Stimulated activated CD8-positive, alpha-beta memory T cell treated with anti-CD3 and anti-CD28 coated beads, Interleukin-2, amount 100 ng/mL, for 1 hour (primary cell): ENCODE measurements around the gene AGER.
"Not testable (repeated sequence)": the region's sequence is repeated elsewhere in the genome, so short reads cannot be mapped to it uniquely, and the experiment has no call there.

Source experiments
- DNase-seq, 2 donors: peaks; one replicate each; pipeline ENCODE4 v3.0.0-alpha.2; 2020; ENCODE audit warnings: low read depth in 2 of 2

Gene AGER

GRCh38 chr6:32198866-32199265, 14.8 kb upstream of the AGER start:
- no peak for DNase-seq

DNA sequence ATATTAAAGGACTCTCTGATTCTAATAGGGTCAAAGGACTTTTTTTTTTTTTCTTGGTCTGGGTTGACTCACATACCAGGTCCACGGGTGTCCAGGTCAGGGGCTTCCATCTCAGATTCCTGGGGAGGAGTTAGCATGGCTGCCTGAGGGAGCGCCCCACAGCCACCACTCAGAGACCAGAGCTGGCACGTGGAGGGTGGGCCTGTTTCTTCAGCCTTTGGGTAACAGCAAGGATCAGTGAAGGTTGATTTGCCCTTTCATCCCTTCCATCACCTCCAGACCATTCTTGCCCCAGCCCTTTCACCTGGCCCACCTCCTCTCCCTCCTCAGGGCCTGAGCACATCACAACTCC, 14.3 kb upstream of the AGER start:
- DNase-seq, result no peak

- no peak for DNase-seq
Observed at GRCh38 chr6:32196682-32197616, 12.9 kb upstream of the AGER start.

DNA sequence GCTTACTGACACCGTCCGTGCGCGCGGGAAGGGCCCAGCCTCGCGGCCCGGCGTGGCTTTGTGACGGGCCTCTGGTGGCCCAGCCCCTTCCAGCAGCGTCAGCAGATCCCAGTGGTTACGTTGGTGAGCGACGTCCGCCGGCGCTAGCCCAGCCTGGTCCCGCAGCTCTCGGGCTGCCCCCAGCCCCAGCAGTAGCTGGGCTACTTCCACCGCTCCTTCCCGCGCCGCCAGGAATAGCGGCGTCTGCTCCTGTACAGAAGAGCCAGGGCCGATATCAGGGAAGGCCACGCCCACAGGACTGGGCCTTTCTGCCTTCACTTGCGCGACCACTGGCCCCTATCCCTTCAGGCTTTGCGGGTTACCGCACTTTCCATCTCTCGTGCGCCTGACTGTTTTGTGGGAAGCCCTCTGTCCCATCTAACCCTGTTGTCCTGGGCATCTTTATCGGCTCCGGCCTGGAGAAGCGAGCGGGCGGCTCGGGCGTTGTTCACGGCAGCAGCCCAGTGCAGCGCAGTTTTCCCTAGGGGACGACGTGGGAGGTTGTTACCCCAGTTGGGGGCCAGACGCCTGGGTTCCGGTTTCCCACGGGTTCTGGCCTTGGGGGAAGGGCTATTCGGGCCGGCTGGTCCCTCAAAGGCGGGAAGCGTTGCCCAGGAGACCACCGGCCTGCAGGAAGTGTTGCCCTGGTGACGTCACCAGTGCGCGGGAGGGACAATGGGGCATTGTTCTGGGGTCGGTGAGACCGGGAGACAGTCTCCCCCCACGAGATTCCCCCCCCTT, 12.0 kb upstream of the AGER start:
- DNase-seq, result peak; percentile 27 to 39

- DNase-seq, result peak; percentile 100
Observed at GRCh38 chr6:32195652-32195901, 11.5 kb upstream of the AGER start.

DNA sequence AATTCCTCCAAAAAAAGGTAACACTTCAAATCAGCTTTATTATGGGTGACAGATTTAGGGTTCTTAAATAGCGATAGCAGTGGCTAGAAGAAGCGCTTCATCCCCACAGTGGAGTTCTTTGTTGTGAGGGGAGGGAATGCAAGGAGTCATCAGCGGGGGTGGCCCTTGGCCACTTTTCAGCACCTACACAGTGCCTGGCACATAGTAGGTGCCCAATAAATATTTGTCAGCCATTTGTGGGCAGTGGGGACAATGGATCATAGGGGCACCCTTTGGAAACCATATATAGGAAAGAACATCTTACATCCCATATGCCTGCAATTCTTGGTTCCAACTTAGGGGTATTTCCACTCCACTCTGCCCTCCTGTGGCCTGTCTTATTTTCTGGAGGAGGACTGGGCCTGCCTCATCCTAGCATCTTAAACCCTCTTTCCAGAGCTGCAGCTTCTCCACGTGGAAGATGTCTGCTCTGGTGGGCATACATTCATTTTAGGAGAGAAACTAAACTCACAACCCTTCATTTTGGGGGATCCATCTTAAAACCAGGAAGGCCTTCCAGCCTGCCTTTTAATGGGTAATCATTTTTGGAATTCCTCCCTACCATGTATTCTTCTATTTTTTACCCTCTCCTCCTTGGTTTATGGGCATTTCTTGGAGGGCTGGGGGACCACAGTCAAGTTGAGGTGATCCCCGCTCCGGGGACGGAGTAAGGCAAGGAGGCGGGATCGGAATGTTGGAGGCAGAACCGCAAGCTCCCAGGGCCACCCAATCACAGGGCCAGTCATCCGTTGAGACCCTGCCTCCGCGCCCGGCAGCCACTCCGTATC, 11.0 kb upstream of the AGER start:
- no peak for DNase-seq

DNA sequence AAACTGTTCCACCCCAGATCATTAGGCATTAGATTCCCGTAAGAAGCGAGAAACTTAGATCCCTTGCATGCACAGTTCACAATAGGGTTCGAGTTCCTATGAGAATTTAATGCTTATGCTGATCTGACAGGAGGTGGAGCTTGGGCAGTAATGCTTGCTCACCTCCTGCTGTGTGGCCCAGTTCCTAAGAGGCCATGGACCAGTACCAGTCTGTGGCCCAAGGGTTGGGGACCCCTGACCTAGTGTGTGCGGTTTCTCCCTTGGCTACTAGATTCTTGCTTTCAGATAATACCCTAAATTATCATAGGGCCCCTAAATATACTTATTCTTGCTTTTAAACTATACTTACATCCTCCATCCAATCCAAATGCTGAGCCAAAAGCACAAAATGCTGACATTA, 10.3 kb upstream of the AGER start:
- no peak for DNase-seq

- not testable (repeated sequence) for DNase-seq
Observed at GRCh38 chr6:32193096-32193495, 9.0 kb upstream of the AGER start.

DNA sequence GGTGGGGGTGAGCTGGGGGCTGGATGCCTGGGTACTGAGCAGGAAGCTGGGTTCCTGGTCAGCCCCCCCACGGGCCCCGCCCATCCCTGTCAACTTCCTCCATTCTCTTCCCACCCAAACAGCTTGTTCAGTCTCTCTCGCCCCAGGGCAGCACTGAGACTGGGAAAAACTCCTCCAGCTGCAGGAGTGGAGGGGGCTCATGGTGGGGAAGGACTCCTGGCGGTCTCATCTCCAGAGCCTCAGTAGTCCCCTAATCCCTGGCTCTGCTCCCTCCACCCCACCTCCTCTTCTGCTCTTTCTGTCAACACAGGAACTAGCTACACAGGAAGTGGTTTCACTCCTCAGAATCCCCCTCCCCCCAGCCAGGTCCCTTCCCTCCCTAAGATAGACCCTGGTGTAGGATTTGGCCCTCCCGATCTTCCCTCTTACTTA, 8.6 kb upstream of the AGER start, which contains the start of gene GPSM3:
Gene GPSM3, minus strand, starts transcription at position 36 of the 432 bp plus-strand sequence. CDS start 130 bp downstream, outside the sequence.
- DNase-seq, result peak in 1 of 2 donors; percentile 33

DNA sequence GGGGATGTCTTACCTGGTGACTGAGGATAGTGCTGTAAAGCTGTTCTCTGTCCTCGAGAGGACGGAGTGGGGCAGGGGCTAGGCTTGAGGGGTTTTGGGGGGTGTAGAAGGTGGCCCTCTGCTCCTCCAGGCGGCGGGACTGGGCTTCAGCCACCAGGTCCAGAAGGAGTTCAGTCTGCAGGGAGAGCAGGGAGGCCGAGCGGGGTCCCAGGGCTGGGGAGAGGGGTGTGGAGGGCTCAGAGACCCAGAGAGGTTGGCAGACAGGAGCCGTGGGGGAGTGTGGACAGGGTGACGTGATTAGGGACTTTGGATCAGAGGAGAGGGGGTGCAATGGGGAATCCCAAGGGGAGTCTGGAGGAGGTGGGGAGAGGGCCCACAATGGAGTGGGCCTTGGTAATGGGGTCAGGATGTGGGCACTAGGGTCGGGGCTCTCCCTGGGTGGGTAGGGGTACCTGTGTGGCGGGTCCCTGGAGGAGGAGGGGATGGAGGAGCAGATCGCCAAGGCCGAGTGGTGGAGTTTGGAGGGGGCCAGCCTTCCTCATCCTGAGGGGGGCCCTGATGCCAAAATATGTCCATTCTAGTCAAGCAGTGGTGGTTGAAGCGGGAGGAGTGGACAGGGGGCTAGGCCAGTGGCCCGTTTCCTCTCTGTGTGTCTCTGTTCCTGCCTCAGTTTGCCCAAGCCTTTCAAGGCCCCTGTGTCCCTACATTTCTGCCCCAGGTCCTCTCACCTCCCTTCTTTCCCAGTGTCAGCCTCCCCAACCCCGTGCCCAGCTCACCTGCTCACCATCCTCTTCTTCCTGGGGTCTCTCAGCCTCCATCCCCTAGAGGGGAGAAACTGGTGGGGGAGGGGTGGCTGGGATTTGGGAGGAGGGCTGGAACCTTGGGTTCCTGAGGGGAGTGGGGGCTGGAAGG, 7.9 kb upstream of the AGER start:
- DNase-seq, result no peak

- no peak for DNase-seq
Observed at GRCh38 chr6:32190911-32191677, 7.0 kb upstream of the AGER start.

DNA sequence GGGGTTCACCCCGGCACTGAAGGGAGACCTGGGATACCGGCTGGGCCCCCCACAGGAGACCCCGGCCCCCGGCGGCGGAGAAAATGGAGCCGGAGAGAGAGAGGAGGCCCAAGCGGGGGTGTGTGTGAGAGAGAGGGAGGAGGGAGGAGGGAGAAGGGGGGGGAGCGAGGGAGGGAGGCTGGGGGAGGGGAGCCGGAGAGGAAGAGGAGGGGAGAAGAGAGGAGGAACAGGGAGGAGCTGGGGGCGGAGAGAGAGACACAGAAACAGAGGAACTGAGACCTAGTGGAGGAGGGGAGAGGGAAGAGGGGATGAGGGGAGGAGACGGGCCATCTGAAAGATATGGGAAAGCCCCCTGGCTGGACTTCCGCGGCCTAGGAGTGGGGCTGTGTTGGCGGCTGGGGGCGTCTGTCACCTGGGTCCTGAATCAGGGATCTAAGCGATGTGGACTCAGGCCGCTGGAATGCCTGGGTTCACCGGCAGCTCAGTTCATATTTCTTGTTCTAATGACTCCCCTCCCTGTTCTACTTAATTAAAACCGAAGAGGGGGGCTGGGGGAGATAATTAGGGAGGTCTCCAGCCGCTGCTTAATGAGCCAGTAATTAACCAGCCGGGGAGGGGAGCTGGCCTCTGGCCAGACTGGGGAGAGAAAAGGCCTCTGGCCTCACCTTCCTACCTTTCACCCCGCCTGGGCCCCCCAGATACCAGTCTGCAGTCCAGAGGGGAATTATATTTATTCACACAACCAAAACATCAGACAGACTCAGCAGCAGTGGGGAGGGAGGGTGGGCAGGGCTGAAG, 6.2 kb upstream of the AGER start, which contains the start of gene PBX2:
Gene PBX2, minus strand, starts transcription at position 149 of the 798 bp plus-strand sequence. CDS start 287 bp downstream, outside the sequence.
- DNase-seq, result peak; percentile 54 to 80

GRCh38 chr6:32189742-32190053, 5.6 kb upstream of the AGER start:
- DNase-seq, result no peak

DNA sequence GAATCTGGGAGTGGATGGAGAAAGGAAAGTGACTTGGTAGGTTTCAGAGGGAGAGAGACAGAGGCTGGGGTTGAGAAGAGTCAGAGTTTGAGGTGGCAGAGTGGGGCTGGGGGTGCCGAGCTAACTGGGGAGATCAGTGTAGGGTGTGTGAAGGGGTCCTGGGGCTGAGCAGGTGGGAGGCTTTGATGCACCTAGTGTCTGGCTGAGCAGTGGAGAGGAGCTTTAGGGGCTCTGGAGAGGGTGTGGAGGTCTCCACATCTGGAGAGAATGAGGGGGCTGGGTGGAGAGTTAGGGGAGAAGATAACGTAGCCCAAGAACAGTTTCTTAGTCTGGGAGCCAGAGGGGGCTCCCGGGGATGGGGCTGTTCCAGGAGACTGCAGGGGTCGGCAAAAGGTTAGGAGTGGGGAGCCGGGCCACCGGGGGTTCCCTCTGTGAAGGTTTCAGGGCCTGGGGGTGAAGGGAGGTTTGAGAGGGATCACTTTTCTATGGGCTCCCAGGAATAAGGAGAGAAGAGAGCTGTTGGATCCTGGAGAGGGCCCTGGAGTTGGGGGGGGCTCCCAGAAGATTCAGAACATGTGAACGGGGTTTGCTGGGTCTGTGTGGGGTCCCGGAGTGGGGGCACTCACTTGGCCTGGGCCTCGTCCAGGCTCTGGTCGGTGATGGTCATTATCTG, 5.2 kb upstream of the AGER start:
- DNase-seq, result no peak

DNA sequence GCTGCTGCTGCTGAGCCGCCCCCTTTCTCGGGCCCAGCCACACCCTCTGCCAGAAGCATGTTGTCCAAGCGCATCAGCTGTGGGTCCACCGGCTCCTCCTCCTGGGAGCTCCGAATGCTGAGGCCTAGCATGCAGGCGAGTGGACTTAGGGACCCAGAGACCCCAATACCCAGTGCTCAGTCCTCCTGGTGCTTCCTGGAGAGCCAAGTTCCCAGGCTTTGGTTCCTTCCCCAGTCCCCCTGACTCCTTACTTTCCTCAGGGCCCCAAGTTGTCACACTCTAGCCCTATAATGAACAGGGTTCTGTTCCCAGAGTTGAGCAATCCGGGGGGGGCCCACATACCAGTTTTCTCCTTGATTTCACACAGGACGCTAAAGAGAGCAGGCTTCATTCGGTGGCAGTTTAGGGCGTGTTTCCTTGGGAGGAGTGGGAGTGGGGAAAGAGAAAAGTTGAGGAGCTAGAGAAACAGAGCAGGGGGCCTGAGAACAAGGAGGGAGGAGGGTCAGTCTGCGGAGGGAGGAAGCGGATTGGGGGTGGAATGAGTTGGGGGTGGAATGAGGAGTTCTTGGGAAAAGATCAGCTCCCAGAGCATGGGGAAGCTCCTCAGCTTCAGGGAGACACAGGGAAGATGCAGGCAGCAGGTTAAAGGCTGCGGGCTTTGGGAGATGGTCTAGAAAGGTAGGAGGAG, 4.5 kb upstream of the AGER start:
- DNase-seq, result no peak

GRCh38 chr6:32187725-32188380, 3.8 kb upstream of the AGER start:
- not testable (repeated sequence) for DNase-seq

- no peak for DNase-seq
Observed at GRCh38 chr6:32187009-32187709, 3.1 kb upstream of the AGER start.
